K562 (cell line): ENCODE results near the gene ANAPC2. TPM values are rescaled to one million over a fixed set of nuclear protein-coding genes. Genes with fewer than 3 reads are reported as not detected.

Experiments
- GABPB1 ChIP-seq: sonication (generic); formaldehyde crosslinking; IDR thresholded peaks from 2 replicates; pipeline ENCODE4 v1.8.0; 2022; ENCODE audit warnings: mild to moderate bottlenecking, missing genetic modification reagents
- POLR2AphosphoS5 ChIP-seq: IDR thresholded peaks from 2 replicates; pipeline ENCODE4 v1.6.1; 2011; ENCODE audit warnings: mild to moderate bottlenecking, low read depth, low read length, moderate library complexity; ENCODE audit not compliant: control insufficient read depth, insufficient read depth
- PTTG1 ChIP-seq: fragments of 450-650 bp; IDR thresholded peaks from 2 replicates; pipeline ENCODE4 v1.6.1; 2016; ENCODE audit warnings: low read depth, mild to moderate bottlenecking, missing genetic modification characterization, missing compliant biosample characterization
- REST ChIP-seq, 2 experiments: fragments of 450-650 bp; formaldehyde crosslinking in 1 of 2; IDR thresholded peaks; 2 replicates each; pipeline versions ENCODE4 v1.4.0 to v1.6.1; 2014 to 2020; ENCODE audit warnings: mild to moderate bottlenecking in 2 of 2, borderline replicate concordance in 1 of 2, low read depth in 1 of 2
- SFPQ ChIP-seq: fragments of 200-400 bp; formaldehyde crosslinking; IDR thresholded peaks from 2 replicates; pipeline ENCODE4 v1.6.1; 2017; ENCODE audit warnings: mild to moderate bottlenecking, low read depth, low read length, moderate library complexity
- SP2 ChIP-seq: IDR thresholded peaks from 2 replicates; pipeline ENCODE4 v1.6.1; 2011; ENCODE audit warnings: mild to moderate bottlenecking, low read depth, low read length, moderate library complexity; ENCODE audit not compliant: poor library complexity, severe bottlenecking; ENCODE audit errors: extremely low read depth
- ZBTB11 ChIP-seq, 3 experiments: fragments of 200-800 bp in 1 of 3; fragments of 250-450 bp in 1 of 3; fragments of 450-650 bp in 1 of 3; sonication (Bioruptor Pico) in 1 of 3; sonication (Bioruptor generic) in 1 of 3; formaldehyde crosslinking in 1 of 3; IDR thresholded peaks; 2 replicates each; pipeline versions ENCODE4 v1.6.1 to v1.8.0; 2016 to 2022; ENCODE audit warnings: mild to moderate bottlenecking in 2 of 3, missing genetic modification characterization in 2 of 3, missing compliant biosample characterization in 1 of 3, moderate library complexity in 1 of 3
- ZBTB17 ChIP-seq: fragments of 450-650 bp; formaldehyde crosslinking; IDR thresholded peaks from 2 replicates; pipeline ENCODE4 v1.4.0; 2020; ENCODE audit warnings: mild to moderate bottlenecking
- ZBTB7A ChIP-seq: IDR thresholded peaks from 2 replicates; pipeline ENCODE4 v1.6.1; 2011; ENCODE audit warnings: low read depth, mild to moderate bottlenecking, low read length, moderate library complexity, borderline replicate concordance; ENCODE audit not compliant: control insufficient read depth
- ZNF175 ChIP-seq: fragments of 200-800 bp; sonication (Bioruptor generic); IDR thresholded peaks from 2 replicates; pipeline ENCODE4 v1.6.1; 2016; ENCODE audit warnings: low read depth, mild to moderate bottlenecking, missing genetic modification characterization, missing compliant biosample characterization
- polyA plus RNA-seq, 8 experiments: library from polyadenylated mRNA; depleted of rRNA in 4 of 8; stranded (reverse) in 5 of 8; unstranded in 3 of 8; fragments of >200 nt; fragmentation: Nextera tagmentation in 2 of 8; fragmentation: Illumina TruSeq in 1 of 8; extraction: Ambion mirVana in 2 of 8; extraction: Trizol in 1 of 8; gene quantifications; 2 replicates each; pipeline versions ENCODE4 v1.2.1 to v1.2.3, GENCODE V29; 2011 to 2014; ENCODE audit warnings: inconsistent platforms in 1 of 8, missing spikeins in 1 of 8
- total RNA-seq, 7 experiments: library from RNA; depleted of rRNA in 6 of 7; stranded (reverse); fragments of >200 nt in 6 of 7; fragmentation: Illumina TruSeq in 2 of 7; extraction: Trizol in 2 of 7; gene quantifications; 2 replicates each; pipeline versions ENCODE4 v1.2.1 to v1.2.3, GENCODE V29; 2011 to 2021; ENCODE audit warnings: low replicate concordance in 1 of 7

The ANAPC2 gene
- total and polyA plus RNA-seq, 9 of the 15 experiments (the other 6 are each of a cell fraction or from before 2014, with no cell fraction given): 0.11 to 56.5 (median 17.1) TPM; not detected in 1

GRCh38 chr9:137188490-137189296, at the start of gene ANAPC2, which contains the start of gene SSNA1 (continued):
- TF ChIP-seq ZBTB11 (CRISPR knock-in tag; IDR thresholded peaks at IDR 0.05): peak in 1 of 3 experiments; percentile 72; a peak in 2 of 6 replicates
- TF ChIP-seq ZBTB17: peak; percentile 46; the same call in 1 of the 2 replicates
- TF ChIP-seq REST (IDR thresholded peaks at IDR 0.05; ENCODE audit: borderline replicate concordance): peak; percentile 82
- TF ChIP-seq REST (CRISPR knock-in tag; IDR thresholded peaks at IDR 0.05; ENCODE audit: low read depth): 0 out of 2 replicates have a peak, but pooled peaks have one; percentile 29
- peak; percentile 74; the same call in 1 of the 2 replicates for TF ChIP-seq ZBTB7A
- no peak for TF ChIP-seq SP2
- no peak for TF ChIP-seq PTTG1 (tag)
- peak; percentile 89 for TF ChIP-seq GABPB1 (CRISPR knock-in tag)
- TF ChIP-seq SFPQ: no peak
- no peak for TF ChIP-seq ZNF175 (CRISPR knock-in tag)
- TF ChIP-seq POLR2AphosphoS5: peak; percentile 83
